H1 (cell line): ENCODE measurements around the gene MAML1. TPM values are rescaled to one million over a fixed set of nuclear protein-coding genes. Genes with fewer than 3 reads are reported as not detected.

Experiments
- ATF2 ChIP-seq: IDR thresholded peaks from 2 replicates; pipeline ENCODE4 v1.6.1; 2012; ENCODE audit warnings: low read length, inconsistent platforms
- BACH1 ChIP-seq: IDR thresholded peaks from 2 replicates; pipeline ENCODE4 v1.6.1; 2012; ENCODE audit warnings: low read length, improper control_type of control experiment
- CHD1 ChIP-seq: IDR thresholded peaks from 2 replicates; pipeline ENCODE4 v1.6.1; 2012; ENCODE audit warnings: low read depth, low read length, improper control_type of control experiment
- CTBP2 ChIP-seq: IDR thresholded peaks from 2 replicates; pipeline ENCODE4 v1.7.0; 2011; ENCODE audit warnings: borderline replicate concordance, mild to moderate bottlenecking, moderate library complexity, mixed read lengths, low read length; ENCODE audit not compliant: insufficient read depth, insufficient read length
- EGR1 ChIP-seq: IDR thresholded peaks from 2 replicates; pipeline ENCODE4 v1.6.1; 2011; ENCODE audit warnings: low read depth, low read length, borderline replicate concordance
- EZH2 ChIP-seq: fragments of 200-600 bp; sonication (generic); IDR thresholded peaks from 2 replicates; pipeline ENCODE4 v1.7.1; 2012; ENCODE audit warnings: low read depth, mild to moderate bottlenecking, moderate library complexity, low read length, inconsistent platforms; ENCODE audit not compliant: severe bottlenecking
- JUN ChIP-seq: IDR thresholded peaks from 2 replicates; pipeline ENCODE4 v1.6.1; 2011; ENCODE audit warnings: low read depth, mild to moderate bottlenecking, improper control_type of control experiment, low read length
- NANOG ChIP-seq: IDR thresholded peaks from 2 replicates; pipeline ENCODE4 v1.6.1; 2011; ENCODE audit warnings: low read length, low read depth, mild to moderate bottlenecking, inconsistent platforms; ENCODE audit not compliant: insufficient read depth, poor library complexity, severe bottlenecking
- NRF1 ChIP-seq: IDR thresholded peaks from 2 replicates; pipeline ENCODE4 v1.6.1; 2011; ENCODE audit warnings: mild to moderate bottlenecking, low read depth, low read length, improper control_type of control experiment
- RBBP5 ChIP-seq: IDR thresholded peaks from 2 replicates; pipeline ENCODE4 v1.7.1; 2012; ENCODE audit warnings: low read depth, mild to moderate bottlenecking, inconsistent platforms, low read length, moderate library complexity, borderline replicate concordance
- SIX5 ChIP-seq: IDR thresholded peaks from 2 replicates; pipeline ENCODE4 v1.6.1; 2011; ENCODE audit warnings: mild to moderate bottlenecking, low read depth, low read length
- SRF ChIP-seq: IDR thresholded peaks from 2 replicates; pipeline ENCODE4 v1.6.1; 2011; ENCODE audit warnings: mild to moderate bottlenecking, low read depth, low read length, moderate library complexity
- SUZ12 ChIP-seq: fragments of 200-600 bp; sonication (generic); IDR thresholded peaks from 2 replicates; pipeline ENCODE4 v1.6.1; 2012; ENCODE audit warnings: mild to moderate bottlenecking, inconsistent platforms, low read length, moderate library complexity, mixed read lengths
- TAF7 ChIP-seq: optimal IDR thresholded peaks from 2 replicates; pipeline ENCODE3; 2011; ENCODE audit warnings: low read depth, mild to moderate bottlenecking, inconsistent platforms, low read length, moderate library complexity, borderline replicate concordance
- TBP ChIP-seq: IDR thresholded peaks from 2 replicates; pipeline ENCODE4 v1.6.1; 2011; ENCODE audit warnings: low read depth, low read length, improper control_type of control experiment
- TEAD4 ChIP-seq: IDR thresholded peaks from 2 replicates; pipeline ENCODE4 v1.6.1; 2012; ENCODE audit warnings: low read depth, low read length, inconsistent platforms, mixed read lengths
- YY1 ChIP-seq: IDR thresholded peaks from 2 replicates; pipeline ENCODE4 v1.6.1; 2011; ENCODE audit warnings: low read depth, mild to moderate bottlenecking, low read length
- polyA plus RNA-seq, 7 experiments: library from polyadenylated mRNA; depleted of rRNA in 3 of 7; stranded (reverse) in 5 of 7; unstranded in 2 of 7; fragments of >200 nt in 5 of 7; fragments of 200-250 nt in 2 of 7; gene quantifications; 1 replicate in 5 of 7; 2 replicates in 1 of 7; 4 replicates in 1 of 7; pipeline versions ENCODE4 v1.2.1 to v1.2.3, GENCODE V29; 2011 to 2013; ENCODE audit warnings: missing spikeins in 2 of 7, mixed read lengths in 2 of 7
- total RNA-seq: library from RNA; stranded (reverse); fragmentation: NEBNext Ultra II Directional; extraction: Animal tissue kit (Norgen Biotek cat#: 25700); gene quantifications from 2 replicates; pipeline ENCODE4 v1.2.1, GENCODE V29; 2021
- TF ChIP-seq, protein P1 (sequence below): IDR thresholded peaks from 2 replicates; pipeline ENCODE4 v1.6.1; 2012; ENCODE audit warnings: inconsistent platforms
- TF ChIP-seq, protein P2 (sequence below): IDR thresholded peaks from 2 replicates; pipeline ENCODE4 v1.6.1; 2011; ENCODE audit warnings: low read depth, mild to moderate bottlenecking, low read length; ENCODE audit not compliant: insufficient read depth

MAML1 gene
- total and polyA plus RNA-seq, 2 of the 8 experiments (the other 6 are each of a cell fraction or from before 2014, with no cell fraction given), result 17.1 to 41.9 TPM

DNA sequence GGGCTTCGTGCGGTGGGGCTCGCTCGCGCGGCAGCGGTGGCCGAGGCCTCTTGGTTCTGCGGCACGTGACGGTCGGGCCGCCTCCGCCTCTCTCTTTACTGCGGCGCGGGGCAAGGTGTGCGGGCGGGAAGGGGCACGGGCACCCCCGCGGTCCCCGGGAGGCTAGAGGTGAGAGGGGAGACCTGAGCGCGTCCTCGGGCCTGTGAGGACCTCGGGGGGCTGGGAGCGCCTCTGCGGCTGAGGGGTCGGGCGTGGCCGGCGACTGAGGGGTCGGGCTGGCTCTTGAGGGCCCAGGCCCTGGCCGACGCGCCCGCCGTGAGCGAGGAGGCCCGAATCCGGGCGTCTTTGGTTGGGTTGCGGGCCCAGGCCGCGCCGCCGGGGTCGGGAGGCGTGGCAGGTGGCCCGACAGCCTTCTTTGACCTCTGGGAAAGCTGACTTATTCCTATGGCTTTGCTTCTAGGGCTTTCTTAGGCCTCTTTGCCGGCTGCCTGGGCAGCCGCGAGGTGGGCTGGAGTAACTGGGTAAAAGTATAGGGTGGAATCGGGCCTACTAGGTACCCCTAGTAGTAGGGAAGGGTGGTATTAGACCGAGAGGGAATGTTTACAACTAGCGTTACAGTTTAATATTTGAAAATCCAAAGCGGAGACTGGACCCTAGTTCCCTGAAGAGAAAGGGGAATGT lies 33.5 kb upstream of the MAML1 start, which contains the start of gene CANX (continued):
- TF ChIP-seq CTBP2 (no peak), TEAD4 (no peak), CHD1 (0 out of 2 replicates have a peak, but pooled peaks have one; percentile 13), SRF (no peak), BACH1 (no peak), ATF2 (no peak), SUZ12 (no peak), EZH2 (no peak), NANOG (no peak), YY1 (no peak), SIX5 (no peak), TAF7 (peak; percentile 88), JUN (no peak), RBBP5 (no peak; the same call in 1 of the 2 replicates), EGR1 (no peak), NRF1 (no peak), TBP (peak; percentile 89; the same call in 1 of the 2 replicates)
- TF ChIP-seq, protein P1, sequence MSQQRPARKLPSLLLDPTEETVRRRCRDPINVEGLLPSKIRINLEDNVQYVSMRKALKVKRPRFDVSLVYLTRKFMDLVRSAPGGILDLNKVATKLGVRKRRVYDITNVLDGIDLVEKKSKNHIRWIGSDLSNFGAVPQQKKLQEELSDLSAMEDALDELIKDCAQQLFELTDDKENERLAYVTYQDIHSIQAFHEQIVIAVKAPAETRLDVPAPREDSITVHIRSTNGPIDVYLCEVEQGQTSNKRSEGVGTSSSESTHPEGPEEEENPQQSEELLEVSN, result peak; percentile 91
- TF ChIP-seq, protein P2, sequence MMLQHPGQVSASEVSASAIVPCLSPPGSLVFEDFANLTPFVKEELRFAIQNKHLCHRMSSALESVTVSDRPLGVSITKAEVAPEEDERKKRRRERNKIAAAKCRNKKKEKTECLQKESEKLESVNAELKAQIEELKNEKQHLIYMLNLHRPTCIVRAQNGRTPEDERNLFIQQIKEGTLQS, result peak; percentile 56; the same call in 1 of the 2 replicates
